GM18907 (cell line): ENCODE measurements around the gene CPEB1.
"Not testable (repeated sequence)": the region's sequence is repeated elsewhere in the genome, so short reads cannot be mapped to it uniquely, and the experiment has no call there.

Experiments
- ATAC-seq: cut with Tn5 transposase; IDR thresholded peaks from one replicate; pipeline ENCODE4 v1.9.1; 2021; ENCODE audit warnings: mild to moderate bottlenecking, moderate library complexity; ENCODE audit not compliant: unreplicated experiment

The CPEB1 gene

GRCh38 chr15:82548700-82549099, 98.5 kb downstream of the CPEB1 start:
- ATAC-seq = no peak

- ATAC-seq = no peak
Observed at GRCh38 chr15:82545478-82545877, 101.7 kb downstream of the CPEB1 start.

- no peak for ATAC-seq
Observed at GRCh38 chr15:82545002-82545401, 102.2 kb downstream of the CPEB1 start.

GRCh38 chr15:82544431-82544830, 102.7 kb downstream of the CPEB1 start:
- ATAC-seq = no peak

DNA sequence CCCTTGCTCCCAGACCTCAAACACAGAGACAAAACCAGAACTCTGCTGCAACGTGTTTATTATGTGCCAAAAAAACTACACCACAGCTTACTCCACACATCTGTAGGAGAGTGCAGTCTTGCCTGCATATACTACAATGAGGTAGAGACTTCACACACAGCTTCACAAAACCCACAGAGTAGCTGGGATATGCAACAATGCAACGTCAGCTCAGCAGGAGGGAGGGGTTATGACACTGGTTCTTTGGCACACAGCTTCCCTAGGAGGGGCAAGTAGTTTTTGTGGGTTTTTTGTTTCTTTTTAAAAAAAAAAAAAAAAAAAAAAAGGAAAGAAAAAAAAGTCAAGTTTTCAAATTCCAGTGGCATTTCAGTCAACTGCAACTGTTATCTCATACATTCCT, 104.0 kb downstream of the CPEB1 start:
- no peak for ATAC-seq

- ATAC-seq = no peak
Observed at GRCh38 chr15:82540984-82541431, 106.2 kb downstream of the CPEB1 start.

DNA sequence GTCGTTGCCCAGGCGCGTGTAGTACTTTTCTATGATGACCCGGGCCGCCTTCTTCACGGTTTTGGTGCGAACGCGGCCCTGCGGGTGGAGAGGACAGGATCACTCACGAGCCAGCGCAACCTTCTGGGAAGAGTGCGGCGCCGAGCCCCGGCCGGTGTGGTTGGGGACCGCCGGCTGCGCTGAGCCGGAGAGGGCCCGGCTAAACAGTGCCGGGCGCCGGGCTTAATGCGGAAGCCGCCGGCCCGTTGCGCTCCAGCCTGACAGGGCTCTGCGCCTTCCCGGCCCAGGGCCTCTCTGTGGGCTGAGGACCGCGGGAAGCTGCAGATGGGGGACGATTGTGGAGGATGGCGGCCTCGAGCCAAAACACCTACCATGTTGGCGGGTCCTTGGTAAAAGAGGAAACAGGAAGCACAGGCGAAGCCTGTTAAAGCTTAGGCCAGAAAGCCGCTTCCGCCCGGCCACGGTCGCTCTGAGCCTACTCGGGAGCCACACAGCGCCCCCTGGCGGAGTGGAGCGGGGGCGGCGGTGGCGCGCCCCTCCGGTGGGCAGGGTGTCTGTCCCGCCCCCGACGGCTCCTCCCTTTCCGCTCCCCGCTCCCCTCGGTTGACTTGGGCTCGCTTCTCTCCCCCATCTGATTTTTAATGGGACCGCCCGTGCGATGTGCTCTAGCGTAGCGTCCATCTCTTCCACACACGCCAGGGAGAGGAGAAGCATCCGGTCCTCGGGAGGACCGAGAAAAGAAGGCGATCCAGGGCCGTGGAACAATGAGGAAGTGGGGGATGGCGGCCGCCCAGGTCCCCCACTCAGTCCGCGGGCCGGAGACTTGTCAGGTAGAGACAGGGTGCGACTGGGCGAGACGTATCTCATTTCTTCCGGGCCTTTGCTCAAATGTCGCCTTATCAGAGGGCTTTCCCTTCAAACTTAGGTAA, 106.8 kb downstream of the CPEB1 start, which contains the start of gene RPS17:
Gene RPS17 (minus strand): TSS at position 403 of the 929 bp plus-strand sequence. CDS start 29 bp downstream, at position 374.
- ATAC-seq = peak; percentile 94

DNA sequence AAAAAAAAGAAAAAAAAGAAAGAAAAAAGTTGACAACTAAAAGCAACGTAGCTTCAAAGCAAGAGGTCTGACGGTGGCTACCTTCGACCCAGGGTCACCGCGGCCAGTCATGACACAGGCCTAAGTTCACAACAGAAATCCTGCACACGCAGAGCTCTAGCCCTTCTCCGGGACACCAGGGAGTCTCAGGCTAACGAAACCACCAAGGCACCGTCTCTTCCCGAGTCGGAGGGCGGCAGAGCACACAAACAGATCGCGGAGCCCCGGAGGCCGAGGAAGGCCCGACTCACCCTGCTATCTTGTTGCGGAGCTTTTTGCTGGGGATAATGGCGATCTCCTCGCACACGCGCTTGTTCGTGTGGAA, 107.5 kb downstream of the CPEB1 start:
- ATAC-seq = peak; percentile 7

- no peak for ATAC-seq
Observed at GRCh38 chr15:82538961-82539690, 108.0 kb downstream of the CPEB1 start.

GRCh38 chr15:82537351-82537908, 109.7 kb downstream of the CPEB1 start:
- ATAC-seq = no peak

GRCh38 chr15:82536409-82537350, 110.5 kb downstream of the CPEB1 start:
- no peak for ATAC-seq

DNA sequence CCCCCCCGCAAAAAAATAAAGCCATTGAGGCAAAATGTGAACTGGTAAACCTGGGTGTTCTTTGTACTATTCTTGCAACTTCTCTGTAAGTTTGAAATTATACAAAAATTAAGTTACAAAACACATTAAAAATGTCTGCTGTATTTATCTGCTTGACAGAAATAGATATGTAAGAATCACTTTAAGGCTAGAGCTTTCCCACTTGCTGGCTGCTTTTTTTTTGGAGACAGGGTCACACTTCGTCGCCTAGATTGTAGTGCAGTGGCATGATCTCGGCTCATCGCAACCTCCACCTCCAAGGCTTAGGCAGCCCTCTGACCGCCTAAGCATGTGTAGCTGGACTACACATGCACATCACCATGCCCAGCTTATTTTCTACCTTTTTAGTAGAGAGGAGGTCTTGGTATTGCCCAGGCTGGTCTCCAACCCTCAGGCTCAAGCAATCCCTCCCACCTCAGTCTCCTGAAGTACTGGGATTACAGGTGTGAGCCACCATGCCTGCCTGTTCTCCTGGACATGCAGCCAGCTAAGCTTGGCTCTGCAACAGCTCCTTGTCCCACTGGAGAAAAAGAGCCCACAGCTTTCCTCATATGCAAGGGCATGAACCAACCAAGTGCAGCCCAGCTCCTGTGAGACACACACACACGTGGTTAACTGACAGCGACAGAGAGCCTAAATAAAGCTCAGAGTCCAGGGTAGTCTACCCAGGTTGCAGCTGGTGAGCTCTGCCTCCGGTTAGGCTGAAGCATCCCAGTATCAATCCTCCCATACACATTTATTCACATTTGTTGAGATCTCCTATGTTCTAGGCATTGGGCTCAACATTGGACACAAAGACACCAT, 111.4 kb downstream of the CPEB1 start:
- ATAC-seq = no peak

DNA sequence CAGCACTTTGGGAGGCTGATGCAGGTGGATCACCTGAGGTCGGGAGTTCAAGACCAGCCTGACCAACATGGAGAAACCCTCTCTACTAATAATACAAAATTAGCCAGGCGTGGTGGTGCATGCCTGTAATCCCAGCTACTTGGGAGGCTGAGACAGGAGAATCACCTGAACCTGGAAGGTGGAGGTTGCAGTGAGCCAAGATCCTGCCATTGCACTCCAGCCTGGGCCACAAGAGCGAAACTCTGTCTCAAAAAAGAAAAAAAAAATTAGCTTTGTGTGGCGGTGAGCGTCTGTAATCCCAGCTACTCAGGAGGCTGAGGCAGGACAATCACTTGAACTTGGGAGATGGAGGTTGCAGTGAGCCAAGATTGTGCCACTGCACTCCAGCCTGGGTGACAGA, 112.0 kb downstream of the CPEB1 start:
- ATAC-seq = not testable (repeated sequence)

DNA sequence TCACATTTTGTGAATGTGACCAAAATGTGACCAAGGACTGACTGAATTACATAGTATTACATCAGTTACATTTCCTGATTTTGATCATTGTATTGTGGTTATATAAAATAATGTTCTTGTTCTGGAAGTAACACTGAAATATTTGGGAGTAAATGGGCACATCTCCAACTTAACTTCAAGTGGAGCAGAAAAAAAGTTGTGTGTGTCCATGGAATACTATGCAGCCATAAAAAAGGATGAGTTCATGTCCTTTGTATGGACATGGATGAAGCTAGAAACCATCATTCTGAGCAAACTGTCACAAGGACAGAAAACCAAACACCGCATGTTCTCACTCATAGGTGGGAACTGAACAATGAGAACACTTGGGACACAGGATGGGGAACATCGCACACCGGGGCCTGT, 112.7 kb downstream of the CPEB1 start:
- ATAC-seq = not testable (repeated sequence)

GRCh38 chr15:82533801-82534200, 113.4 kb downstream of the CPEB1 start:
- ATAC-seq = no peak

DNA sequence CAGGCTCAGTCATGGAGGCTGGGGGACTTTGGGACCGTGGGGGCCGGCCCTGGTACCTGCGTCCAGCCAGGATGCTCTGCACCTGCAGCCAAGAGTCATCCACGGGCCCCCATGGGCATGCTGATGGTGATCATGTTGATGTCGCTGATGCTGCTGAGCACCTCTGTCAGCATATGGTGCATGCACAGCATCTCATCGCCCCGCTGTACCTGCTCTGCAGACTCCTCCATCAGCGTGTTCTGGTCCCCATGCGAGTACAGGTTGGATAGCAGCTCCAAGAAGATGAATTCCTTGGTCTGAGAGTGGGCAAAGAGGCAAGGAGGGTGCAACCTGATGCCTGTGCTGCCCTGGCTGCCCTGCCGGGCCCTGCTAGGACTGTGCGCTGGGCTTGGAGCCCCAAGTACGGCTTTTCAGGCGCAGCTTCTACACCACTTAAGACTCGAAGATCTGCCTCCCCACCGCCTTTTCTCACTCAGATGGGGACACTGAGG, 114.1 kb downstream of the CPEB1 start:
- no peak for ATAC-seq

DNA sequence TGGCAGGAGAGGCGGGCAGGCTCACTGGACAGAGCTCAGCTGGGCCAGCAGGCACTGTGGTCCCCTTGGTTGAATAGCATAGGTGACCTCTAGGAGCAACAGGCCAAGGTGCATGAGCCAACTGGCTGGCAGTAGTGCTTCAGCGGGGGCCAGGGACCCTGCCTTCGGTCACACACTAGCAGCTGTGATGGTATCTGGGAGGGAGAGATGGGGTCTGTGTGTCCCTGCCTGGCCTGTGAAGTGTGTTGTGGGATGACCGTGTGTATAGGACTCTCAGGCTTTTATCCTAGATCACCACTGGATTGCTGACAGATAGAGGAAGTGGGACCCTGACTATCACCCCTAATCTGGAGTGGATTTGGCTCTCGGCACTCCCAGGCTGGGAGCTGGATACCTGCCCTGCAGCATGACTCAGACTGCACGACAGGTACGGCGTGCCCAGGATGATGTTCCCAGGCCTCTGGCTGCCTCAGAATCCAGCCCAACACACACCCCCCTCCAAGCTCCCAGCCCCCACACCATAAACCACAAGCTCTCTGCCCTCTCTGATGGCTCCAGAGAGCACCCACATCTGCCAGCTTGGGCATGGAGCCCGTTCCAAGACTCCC, 114.7 kb downstream of the CPEB1 start:
- ATAC-seq = no peak

DNA sequence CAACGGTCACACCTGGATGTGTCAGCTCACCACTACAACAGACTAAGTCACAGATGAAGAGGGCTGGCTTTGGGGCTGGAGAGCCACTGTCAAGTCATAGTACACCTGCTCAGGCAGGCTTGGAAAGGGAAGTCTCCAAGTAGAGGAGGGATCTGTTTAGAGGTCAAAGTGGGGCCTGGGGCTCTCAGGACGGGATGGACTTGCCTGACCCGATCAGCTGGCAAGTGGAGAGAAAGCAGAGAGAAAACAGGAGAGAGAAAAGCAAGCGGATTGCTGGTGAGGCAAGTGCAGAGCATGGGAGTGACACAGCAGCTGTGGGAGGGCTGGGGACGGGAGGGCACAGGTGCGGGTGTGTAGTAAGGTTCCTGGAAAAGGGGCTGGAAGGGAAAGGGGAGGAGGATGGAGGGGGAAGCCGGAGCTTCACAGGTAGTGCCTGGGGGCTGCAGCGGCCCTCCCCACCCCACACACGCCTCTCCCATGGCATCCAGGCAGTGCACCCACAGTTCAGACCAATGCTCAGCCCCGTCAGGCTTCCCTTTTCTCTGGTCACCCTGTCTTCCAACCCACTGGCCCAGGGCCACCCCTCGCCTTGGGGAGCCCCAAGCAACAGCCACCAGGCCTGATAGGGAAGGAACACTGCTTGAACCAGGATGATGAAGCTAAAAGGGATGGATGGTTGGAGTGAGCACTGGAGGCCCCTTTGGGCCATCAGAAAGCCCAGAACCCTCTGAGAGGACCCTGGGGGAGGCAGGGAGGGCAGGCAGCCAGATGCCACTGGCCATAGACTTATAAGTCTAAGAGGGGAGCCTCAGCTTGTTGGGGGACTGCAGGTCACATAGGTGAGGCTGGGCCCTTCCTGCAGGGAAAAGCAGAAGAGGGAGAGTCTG, 115.4 kb downstream of the CPEB1 start:
- no peak for ATAC-seq
